CD4-positive, alpha-beta T cell treated with Interleukin-4 for 1 hour (primary cell): ENCODE data around the gene MPP3.

Source experiments
- DNase-seq, 2 donors: peaks; one replicate each; pipeline ENCODE4 v3.0.0-alpha.2; 2020 to 2022

MPP3 gene

DNA sequence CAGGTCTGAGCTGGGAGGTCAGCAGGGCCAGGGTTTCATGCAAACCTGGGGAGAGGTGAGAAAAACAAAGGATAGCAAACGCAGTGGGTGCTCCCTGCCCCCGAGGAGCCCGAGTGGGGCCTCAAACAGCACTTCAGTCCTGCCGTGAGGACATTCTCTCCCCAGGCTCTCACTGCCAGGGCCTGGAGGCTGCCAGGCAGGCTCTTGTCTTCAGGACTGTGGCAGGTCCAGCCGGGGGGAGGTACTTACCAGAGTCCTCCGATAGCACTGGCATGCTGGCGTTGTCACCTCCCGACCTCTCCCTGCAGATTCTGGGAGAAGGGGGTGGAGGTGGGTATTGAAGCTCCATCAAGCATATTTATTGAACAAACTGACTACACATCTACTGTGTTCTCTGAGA, 1.3 kb downstream of the MPP3 start:
- no peak for DNase-seq

GRCh38 chr17:43830510-43831140, 2.3 kb downstream of the MPP3 start:
- no peak for DNase-seq

DNA sequence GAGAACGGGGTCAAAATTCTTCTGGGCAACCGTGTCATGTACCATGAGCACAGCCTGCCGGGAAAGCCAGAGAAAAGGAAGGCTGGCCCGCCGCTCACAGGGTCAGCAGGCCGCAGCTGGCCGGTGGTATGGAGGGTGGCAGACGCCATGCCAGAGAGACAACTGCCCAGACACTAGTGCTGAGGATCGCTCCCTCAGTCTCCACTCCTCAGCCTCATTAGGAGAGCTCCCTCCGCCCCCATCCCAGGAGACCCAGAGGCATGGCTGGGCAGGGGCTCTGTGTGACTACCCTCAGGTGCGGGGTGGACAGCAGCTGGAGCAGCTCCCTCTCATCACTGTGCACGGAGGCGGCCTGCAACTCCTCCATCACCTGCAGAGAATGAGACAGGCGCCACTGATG, 3.2 kb downstream of the MPP3 start:
- no peak for DNase-seq

DNA sequence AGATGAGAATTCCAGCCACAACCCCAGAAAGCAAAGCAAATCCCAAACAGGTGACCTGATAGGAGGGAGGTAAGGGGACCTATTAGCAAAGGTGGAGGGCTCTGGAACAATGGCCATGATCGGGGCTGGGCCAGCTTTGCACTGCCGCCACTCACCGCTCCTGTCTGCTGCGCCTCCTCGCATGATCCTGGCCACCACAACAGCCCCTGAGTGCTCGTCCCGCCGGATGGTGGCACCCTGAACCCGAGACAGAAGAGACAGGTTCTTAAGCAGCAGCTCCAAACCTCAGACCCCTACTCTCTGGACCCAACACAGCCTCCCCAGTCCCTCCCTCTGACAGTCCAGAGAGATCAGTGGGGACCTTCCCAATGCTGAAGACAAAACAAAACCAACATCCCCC, 5.3 kb downstream of the MPP3 start:
- no peak for DNase-seq

GRCh38 chr17:43826206-43826605, 6.7 kb downstream of the MPP3 start:
- no peak for DNase-seq

DNA sequence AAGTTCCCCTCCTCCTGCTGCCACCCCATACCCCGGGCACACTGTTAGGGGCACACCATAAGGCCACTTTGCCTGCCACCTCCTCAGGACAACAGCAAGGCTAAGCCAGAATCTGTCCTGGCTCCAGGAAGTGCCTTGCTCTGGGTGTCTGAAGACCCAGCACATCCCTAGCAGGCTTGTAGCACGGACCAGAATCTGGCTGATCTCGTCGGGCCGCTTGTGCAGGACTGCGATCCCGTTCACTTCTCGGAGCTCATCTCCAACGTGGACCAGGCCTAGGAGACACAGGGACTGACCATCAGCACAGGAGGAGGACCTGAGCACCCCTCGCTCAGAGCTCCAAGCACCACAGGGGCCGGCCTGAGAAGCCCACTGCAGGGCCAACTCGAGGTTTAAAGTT, 7.4 kb downstream of the MPP3 start:
- DNase-seq = no peak

DNA sequence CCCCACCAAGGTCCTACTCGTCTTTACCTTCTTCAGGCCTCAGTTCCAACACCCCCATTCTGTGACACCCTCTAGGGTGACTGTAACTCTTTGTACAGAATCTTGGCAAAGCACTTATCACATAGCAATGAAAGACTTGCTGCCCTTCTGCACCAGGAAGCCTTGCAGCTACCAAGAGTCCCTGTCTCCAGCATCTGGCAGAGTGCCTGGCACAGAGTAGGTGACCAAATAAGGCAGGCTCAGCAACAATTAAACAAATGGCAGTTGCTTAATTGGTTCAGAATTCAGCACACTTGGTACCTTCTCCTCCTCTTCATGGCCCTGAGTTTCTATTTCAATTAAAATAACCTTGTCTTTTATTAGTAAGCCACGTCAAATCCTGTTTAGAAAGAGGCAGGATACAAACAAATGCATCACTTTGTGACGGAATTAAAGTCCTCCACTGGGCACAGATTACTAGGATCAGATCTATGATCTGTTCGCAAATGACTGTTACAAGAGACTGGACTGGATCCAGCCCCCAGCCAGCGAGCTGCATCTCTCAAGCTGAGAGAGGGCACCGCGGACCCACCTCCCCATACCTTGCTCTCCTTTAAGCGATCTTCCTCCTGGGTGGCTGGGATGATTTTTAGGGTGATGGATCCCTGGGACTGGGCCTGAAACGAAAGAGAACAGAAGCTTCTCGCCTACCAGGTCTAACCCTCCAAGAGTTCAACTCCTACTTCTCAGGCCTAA, 9.4 kb downstream of the MPP3 start:
- no peak for DNase-seq

GRCh38 chr17:43822570-43823190, 10.3 kb downstream of the MPP3 start:
- no peak for DNase-seq

DNA sequence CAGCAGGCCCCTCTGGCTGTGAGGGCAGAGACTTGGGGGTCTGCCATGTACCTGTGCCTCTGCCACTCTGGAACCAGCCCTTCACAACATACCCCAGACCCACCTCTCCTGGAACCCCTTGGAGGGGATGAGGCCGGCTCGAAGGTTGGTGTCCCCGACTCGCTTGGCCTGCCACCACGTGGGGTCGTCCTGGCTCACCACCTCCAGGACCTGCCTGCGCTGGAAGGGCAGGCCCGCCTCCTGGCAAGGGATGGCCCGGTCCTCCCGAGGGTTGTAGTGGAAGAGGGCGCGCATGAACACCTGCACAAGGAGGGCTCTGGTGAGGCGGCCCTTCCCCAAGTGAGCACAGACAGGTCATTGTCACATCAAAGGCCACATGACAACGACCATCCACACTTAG, 12.2 kb downstream of the MPP3 start:
- DNase-seq = no peak

DNA sequence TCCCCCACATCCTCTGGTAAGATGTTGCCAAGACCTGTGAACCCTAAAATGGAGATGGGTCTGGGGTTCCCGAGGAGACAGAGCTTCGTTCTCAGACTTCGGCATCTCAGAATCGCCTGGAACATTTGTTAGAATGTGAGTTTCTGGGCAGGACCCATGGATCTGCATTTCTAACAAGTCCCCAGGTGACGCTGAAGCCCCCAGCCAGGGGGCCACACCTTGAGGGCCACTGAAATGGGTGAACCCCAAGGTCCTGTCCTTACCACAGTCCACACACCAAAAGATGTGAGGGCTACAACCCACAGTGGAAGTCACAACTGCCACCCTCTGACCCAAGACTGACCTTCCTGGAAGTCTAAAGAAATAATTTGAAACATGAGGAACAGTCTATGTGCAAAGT, 14.0 kb downstream of the MPP3 start:
- no peak for DNase-seq

DNA sequence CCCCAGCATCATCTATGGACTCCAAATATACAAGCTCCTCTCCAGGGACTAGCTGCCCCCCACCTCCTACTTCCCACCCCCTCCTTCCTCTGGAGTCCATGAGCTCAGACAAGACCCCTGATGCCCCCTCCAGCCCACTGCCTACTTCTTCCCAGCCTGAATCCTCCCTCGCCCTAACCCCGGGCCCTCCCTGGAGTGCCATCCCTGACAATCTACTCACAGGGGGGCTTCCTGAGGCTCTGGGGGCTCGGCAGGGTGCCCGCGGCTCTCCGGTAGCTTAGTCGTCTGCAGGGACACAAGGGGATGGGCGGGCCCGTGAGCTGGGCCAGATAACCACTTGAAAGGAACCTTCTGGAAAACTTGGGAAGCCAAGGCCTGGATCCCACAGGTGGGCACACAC, 15.1 kb downstream of the MPP3 start:
- no peak for DNase-seq

DNA sequence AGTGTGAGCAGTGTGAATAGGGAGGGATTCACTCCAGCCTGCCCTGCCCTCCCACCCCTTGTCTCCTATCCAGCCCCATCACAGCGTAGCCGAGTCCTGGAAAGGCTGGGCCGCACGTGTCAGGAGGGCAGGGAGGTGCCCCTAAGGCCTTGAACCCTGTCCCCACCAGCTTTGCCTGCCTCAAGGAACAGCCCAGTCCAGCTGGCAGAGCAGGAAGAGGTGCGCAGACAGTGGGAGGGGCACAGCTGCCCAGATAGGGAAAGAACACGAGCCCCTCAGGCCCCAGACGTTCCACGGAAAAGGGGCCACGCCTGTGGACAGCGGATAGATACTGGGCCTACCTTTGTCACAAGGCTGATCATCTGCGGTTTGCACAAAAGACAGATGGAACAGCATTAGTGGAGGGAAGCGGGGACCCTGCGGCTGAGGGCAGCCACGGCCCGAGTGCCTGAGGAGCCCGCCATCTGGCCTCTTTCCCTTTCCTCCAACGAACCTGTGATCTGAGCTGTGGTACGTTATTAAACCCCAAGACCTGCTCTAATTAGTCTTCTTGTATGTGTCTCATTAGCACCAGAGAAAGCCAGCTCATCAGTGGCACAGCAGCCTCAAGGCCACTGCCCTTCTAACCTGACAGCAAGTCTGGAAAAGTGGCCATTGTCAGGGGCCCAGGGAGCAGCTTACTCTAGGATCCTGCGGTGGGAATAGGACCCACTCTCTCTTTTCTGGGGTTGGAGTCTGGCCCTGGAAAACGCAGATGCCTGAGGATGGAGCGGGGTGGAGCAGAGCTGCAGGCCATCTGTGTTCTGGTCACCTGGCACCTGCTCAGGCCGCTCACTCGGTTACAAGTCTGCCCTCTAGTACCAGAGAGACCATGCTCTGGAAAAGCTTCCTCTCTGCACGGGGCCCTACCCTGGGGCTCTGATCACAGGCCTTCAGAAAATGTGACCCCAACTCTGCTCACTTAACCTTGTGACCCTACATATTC, 16.3 kb downstream of the MPP3 start:
- no peak for DNase-seq

DNA sequence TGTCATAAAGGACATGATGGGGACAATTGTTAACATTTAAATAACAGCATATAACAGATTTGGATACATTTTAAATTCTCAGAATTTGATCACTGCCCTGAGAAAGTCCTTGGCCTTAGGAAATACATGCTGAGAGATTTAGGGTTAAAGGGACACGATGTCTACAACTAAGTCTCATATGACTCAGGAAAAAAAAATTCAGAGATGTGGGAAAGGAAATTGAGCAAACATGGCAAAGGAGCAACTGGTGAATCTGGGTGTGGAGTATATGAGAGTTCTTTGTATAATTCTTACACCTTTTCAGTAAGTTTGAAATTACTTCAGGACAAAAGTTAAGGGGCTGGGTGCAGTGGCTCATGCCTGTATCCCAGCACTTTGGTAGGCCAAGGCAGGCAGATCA, 18.2 kb downstream of the MPP3 start:
- DNase-seq = no peak

DNA sequence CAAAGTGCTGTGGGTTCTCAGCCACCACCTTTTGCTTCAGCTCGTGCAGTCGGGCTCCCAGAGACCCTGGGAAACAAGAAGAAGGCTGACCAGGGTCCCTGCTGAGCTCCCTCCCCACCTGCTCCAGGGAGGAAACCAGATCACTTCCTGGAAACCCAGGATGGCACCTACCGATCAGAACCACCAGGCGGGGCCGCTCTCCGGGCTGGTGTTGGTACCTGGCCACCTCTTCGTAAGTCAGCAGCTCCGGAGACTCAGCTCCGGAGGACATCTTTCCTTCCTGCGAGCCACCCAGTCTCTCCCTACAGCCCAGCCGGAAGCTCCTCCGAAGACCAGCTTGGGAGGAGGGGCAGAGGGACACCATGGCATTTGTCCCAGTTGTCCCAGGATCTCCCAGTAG, 18.9 kb downstream of the MPP3 start:
- no peak for DNase-seq

- no peak for DNase-seq
Observed at GRCh38 chr17:43813386-43813785, 19.6 kb downstream of the MPP3 start.

GRCh38 chr17:43812396-43813265, 20.3 kb downstream of the MPP3 start:
- no peak for DNase-seq

DNA sequence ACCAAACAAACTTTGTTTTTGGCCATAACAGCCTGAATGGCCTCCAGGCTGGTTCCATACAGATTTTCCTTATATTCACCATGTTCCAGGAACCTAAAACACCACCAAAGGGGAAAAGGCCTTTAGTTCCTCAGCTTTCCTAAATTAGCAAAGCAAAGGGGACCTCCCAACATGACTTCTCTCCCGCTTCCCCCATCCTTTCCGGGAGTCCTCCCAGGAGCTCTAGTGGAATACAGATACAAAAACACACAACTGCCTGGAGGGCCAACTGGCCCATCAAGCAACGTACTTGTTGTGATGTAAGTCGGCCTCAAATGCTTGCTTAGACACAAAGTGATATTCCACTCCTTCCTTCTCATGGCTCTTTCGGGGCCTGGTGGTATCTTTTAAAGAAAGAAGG, 22.1 kb downstream of the MPP3 start:
- DNase-seq = no peak

GRCh38 chr17:43810226-43810715, 22.7 kb downstream of the MPP3 start:
- DNase-seq = no peak

- no peak for DNase-seq
Observed at GRCh38 chr17:43809121-43809520, 23.8 kb downstream of the MPP3 start.

- DNase-seq = no peak
Observed at GRCh38 chr17:43808076-43808475, 24.9 kb downstream of the MPP3 start.

DNA sequence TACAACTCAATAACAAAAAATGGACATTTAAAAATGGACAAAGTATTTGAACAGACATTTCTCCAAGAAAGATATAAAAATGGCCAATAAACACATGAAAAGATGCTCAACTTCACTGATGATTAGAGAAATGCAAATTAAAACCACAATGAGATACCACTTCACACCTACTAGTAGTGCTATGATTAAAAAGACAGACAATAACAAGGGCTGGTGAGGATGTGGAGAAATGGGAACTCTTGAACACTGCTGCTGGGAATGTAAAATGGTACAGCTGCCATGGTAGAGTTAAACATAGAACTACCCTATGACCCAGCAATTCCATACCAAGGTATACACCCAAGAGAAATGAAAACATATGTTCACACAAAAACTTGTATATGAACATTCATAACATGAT, 27.8 kb downstream of the MPP3 start:
- no peak for DNase-seq

GRCh38 chr17:43803758-43804157, 29.2 kb downstream of the MPP3 start:
- no peak for DNase-seq
